BJ (cell line): Measurements from ENCODE around the gene CC2D2A. TPM values are rescaled to one million over a fixed set of nuclear protein-coding genes. Genes with fewer than 3 reads are reported as not detected.

ENCODE experiments used
- CTCF ChIA-PET: fragments of 350-600 bp; formaldehyde crosslinking; extraction: SDS; loops from one replicate; lab custom pipeline; 2021; ENCODE audit warnings: antibody characterized with exemption, inconsistent platforms; lab: Yijun Ruan, JAX
- POLR2A ChIA-PET: fragments of 300-600 bp; sonication (Branson Sonifier 250); formaldehyde crosslinking; extraction: SDS; loops from one replicate; lab custom pipeline; 2021; ENCODE audit warnings: antibody characterized with exemption; lab: Charles Lee
- DNase-seq: peaks from one replicate; pipeline ENCODE4 v3.0.0-alpha.2; 2011; ENCODE audit warnings: low read depth
- H3K27me3 ChIP-seq: 2 replicates; pipeline ENCODE4 v1.6.0; 2011; ENCODE audit warnings: low read length; ENCODE audit not compliant: control insufficient read depth, insufficient read depth
- H3K36me3 ChIP-seq: 2 replicates; pipeline ENCODE4 v1.5.1; 2011; ENCODE audit warnings: low read length; ENCODE audit not compliant: control insufficient read depth, insufficient read depth
- H3K4me3 ChIP-seq: 2 replicates; pipeline ENCODE4 v1.5.1; 2011; ENCODE audit warnings: low read depth, mild to moderate bottlenecking, control low read depth, low read length
- CTCF ChIP-seq: IDR thresholded peaks from 2 replicates; pipeline ENCODE4 v1.5.1; 2011; ENCODE audit warnings: low read depth, mild to moderate bottlenecking, control low read depth, inconsistent platforms, low read length, moderate library complexity; ENCODE audit not compliant: insufficient read depth
- polyA plus RNA-seq: library from polyadenylated mRNA; depleted of rRNA; stranded (reverse); fragments of >200 nt; gene quantifications from 2 replicates; pipeline ENCODE4 v1.2.3, GENCODE V29; 2011

CC2D2A gene
- polyA plus RNA-seq, 1 experiment: 10.0 TPM

GRCh38 chr4:15498356-15498755, 28.7 kb downstream of the CC2D2A start:
- H3K36me3 ChIP-seq: no peaks in the 10 kb centered on the region
- no peaks in the 10 kb centered on the region for H3K27me3 ChIP-seq
- no peak for DNase-seq
- CTCF ChIA-PET: interaction anchor here (0.8 kb wide), 2 partner anchors 211 to 431 kb away, joined by 3 to 4 read pairs; no protein-coding TSS in a partner anchor
- TF ChIP-seq CTCF: no peak
- H3K4me3 ChIP-seq: no peak overlapping the region
- POLR2A ChIA-PET: no interaction called here

GRCh38 chr4:15500701-15501100, 31.0 kb downstream of the CC2D2A start:
- DNase-seq: no peak
- POLR2A ChIA-PET: no interaction called here
- CTCF ChIA-PET: no interaction called here
- Histone ChIP-seq H3K4me3 (no peak overlapping the region), H3K36me3 (peaks cover 2% of the 10 kb centered on the region; the same call in 1 of the 2 replicates), H3K27me3 (no peaks in the 10 kb centered on the region)
- TF ChIP-seq CTCF: no peak

GRCh38 chr4:15501941-15502340, 32.3 kb downstream of the CC2D2A start:
- TF ChIP-seq CTCF: no peak
- H3K27me3 ChIP-seq: no peaks in the 10 kb centered on the region
- CTCF ChIA-PET: interaction anchor here (0.6 kb wide), 1 partner anchor 590 kb away, joined by 3 read pairs; no protein-coding TSS in a partner anchor
- H3K36me3 ChIP-seq: peaks cover 2% of the 10 kb centered on the region; the same call in 1 of the 2 replicates
- DNase-seq: no peak
- POLR2A ChIA-PET: no interaction called here
- no peak overlapping the region for H3K4me3 ChIP-seq

- POLR2A ChIA-PET: no interaction called here
- DNase-seq: no peak
- Histone ChIP-seq H3K4me3 (no peak overlapping the region), H3K27me3 (no peaks in the 10 kb centered on the region), H3K36me3 (peaks cover 2% of the 10 kb centered on the region; the same call in 1 of the 2 replicates)
- TF ChIP-seq CTCF: no peak
- CTCF ChIA-PET: no interaction called here
Observed at GRCh38 chr4:15502384-15502783, 32.7 kb downstream of the CC2D2A start.

- H3K27me3 ChIP-seq: no peaks in the 10 kb centered on the region
- ChIA-PET POLR2A (no interaction called here), CTCF (interaction anchor here (0.8 to 1.3 kb wide), 2 partner anchors 10 to 12 kb away, joined by 3 read pairs; no protein-coding TSS in a partner anchor)
- DNase-seq: no peak
- H3K4me3 ChIP-seq: no peak overlapping the region
- TF ChIP-seq CTCF: no peak
- peaks cover 2% of the 10 kb centered on the region; the same call in 1 of the 2 replicates for H3K36me3 ChIP-seq
Observed at GRCh38 chr4:15504041-15504440, 34.4 kb downstream of the CC2D2A start.
